Adrenal gland (tissue), 5 donors: Measurements from ENCODE around the gene KRT25.

ENCODE experiments used
- CTCF ChIP-seq, 6 experiments: fragments of 450-650 bp in 4 of 6; fragments of 200-600 bp in 2 of 6; sonication (generic) in 1 of 6; IDR thresholded peaks; 1 replicate in 5 of 6; 2 replicates in 1 of 6; pipeline versions ENCODE4 v1.5.1 to v1.8.0; 2016 to 2021; ENCODE audit warnings: antibody characterized with exemption in 6 of 6, mild to moderate bottlenecking in 2 of 6, moderate library complexity in 1 of 6
- POLR2A ChIP-seq, 2 donors: fragments of 450-650 bp; IDR thresholded peaks; one replicate each; pipeline ENCODE4 v1.6.1; 2017; ENCODE audit warnings: antibody characterized with exemption in 2 of 2, mild to moderate bottlenecking in 2 of 2, moderate library complexity in 1 of 2
- donor health status: DM: no; HTN: no; CAD: no.

- TF ChIP-seq CTCF (IDR thresholded peaks at IDR 0.05) (no peak), POLR2A (IDR thresholded peaks at IDR 0.05) (no peak)
Observed at GRCh38 chr17:40724656-40725055, 30.5 kb downstream of the KRT25 start.
